MM.1S (cell line): Measurements from ENCODE around the gene NCAM2.

Experiments used
- EZH2 ChIP-seq: fragments of 300-600 bp; sonication (generic); optimal IDR thresholded peaks from 2 replicates; pipeline ENCODE3; 2017; ENCODE audit warnings: low read depth, mild to moderate bottlenecking, antibody characterized with exemption, low read length, mixed read lengths
- TF ChIP-seq, protein P1 (sequence below): fragments of 300-600 bp; sonication (generic); IDR thresholded peaks from 2 replicates; pipeline ENCODE4 v1.5.1; 2016; ENCODE audit warnings: antibody characterized with exemption, low read length, mixed read lengths

DNA sequence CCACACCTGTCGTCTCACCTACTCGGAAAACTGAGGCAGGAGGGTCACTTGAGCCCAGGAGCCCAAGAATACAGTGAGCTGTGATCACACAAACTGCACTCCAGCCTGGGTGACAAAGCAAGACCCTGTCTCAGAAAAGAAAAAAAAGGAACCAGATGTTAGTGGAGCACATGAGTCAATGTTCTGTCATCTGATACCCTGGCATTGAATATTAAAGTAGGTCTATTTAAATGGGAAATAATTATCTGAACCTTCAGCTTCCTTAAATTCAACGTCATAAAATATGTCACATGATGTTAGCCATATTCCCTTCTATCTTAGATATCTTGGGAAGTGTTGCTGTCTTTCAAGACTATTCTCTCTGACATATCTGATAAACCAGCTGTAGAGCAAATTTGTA is 47.3 kb downstream of the NCAM2 start:
- TF ChIP-seq, protein P1, sequence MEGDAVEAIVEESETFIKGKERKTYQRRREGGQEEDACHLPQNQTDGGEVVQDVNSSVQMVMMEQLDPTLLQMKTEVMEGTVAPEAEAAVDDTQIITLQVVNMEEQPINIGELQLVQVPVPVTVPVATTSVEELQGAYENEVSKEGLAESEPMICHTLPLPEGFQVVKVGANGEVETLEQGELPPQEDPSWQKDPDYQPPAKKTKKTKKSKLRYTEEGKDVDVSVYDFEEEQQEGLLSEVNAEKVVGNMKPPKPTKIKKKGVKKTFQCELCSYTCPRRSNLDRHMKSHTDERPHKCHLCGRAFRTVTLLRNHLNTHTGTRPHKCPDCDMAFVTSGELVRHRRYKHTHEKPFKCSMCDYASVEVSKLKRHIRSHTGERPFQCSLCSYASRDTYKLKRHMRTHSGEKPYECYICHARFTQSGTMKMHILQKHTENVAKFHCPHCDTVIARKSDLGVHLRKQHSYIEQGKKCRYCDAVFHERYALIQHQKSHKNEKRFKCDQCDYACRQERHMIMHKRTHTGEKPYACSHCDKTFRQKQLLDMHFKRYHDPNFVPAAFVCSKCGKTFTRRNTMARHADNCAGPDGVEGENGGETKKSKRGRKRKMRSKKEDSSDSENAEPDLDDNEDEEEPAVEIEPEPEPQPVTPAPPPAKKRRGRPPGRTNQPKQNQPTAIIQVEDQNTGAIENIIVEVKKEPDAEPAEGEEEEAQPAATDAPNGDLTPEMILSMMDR: no peak
- no peak for TF ChIP-seq EZH2
